NCI-H2107 treated with DMSO at 0.1 percent for 48 hours (cell line): ENCODE data around the gene NME7.

Experiments
- DNase-seq: peaks from one replicate; lab custom pipeline; 2025; ENCODE audit not compliant: unreplicated experiment; lab: John Stamatoyannopoulos, UW

NME7 gene

DNA sequence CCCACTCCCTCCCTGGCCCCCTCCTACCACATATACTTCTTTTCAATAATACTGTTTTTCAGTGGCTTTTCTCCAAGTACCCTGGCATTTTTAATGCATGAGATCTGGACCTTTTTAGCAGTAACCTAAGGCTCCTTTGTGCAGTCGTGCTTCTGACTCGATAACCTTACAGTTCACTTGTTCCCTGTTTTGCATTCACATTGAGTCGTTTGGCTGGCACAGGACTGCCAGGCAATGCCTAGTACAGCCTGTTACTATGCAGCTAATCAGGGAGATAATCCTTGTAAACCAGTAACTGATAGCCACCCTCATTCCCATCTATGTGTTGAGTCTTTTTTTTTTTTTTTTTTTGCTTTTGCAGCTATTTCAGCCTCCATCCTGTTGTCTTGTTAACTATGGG lies 257.4 kb downstream of the NME7 start:
- no peak for DNase-seq

DNA sequence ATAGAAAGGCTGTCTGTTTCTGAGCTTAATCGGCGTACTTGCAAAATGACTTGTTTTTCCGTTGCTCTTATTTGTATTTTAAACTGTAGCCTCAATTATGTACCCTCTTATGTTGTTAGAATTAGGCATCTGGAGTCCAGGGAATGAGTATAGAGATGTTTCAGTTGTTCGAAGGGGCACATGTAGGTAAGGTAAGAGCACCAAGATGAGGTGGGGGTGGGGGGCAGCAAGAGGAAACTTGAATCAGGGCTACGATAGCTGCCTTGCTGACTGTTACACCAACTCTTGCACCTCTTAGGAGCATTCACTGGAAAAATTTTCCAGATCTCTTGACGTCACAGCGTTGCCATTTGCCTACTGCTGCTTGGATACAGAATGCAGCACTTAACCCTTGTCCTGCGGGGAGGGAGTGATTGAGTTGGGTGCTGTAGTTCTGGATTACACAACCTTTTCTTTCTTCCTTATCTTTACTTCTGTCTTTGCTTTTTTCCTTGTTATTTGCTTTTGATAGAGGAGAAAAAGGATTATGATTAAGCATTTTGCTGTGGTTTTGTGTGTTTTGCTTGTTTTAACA lies 257.9 kb downstream of the NME7 start:
- peak; percentile 70 for DNase-seq

DNA sequence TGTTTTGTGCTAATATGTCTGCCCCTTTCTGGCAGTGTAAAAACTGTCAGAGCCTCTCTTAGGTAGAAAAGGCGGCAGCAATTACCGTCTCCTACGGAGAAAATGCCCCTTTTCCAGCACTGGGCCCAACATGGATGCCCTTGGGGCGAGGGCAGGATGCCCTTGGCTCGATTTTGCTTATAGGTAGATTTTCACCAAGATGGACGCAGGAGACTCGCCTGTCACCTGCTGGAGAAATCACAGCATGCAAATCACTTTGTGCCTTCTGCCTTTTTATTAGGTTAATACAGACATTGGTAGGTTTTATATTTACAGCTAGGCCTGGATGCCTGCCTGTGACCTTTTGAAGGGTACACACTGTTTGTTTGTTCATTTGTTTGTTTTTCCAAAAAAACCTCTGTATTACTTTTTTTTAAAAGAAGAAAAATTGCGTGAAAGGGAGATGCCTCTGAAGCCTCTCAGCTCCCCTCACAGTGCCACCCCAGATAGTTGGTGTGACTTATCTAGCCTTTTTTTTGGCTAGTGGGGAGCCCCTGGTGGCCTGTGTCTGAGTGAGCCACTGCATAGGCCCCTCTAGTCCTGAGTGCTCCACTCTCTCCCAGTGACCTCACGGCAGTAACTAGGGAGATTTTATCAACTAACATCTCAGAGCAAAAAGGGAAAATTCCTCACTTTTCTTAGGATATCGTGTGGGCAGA lies 258.6 kb downstream of the NME7 start:
- DNase-seq, result peak; percentile 67

DNA sequence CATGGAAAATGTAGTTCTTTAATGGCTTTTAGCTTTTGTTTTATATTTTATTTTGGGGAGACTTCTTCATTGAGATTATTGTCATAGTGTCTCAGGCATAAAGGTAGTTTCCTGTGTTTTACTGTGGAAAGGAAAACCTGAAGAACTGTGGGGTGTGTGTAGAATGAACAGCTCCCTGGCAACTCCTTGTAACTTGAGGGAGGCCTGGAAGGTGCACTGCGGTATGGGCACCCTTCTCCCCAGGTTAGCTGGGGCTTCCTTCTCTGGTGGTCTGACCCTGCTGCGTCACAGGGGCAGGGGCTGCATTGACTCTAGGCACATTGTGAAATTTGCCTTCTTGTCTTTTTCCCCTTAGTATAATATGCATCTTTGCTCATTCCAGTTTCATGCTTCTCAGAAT lies 259.4 kb downstream of the NME7 start:
- no peak for DNase-seq

DNA sequence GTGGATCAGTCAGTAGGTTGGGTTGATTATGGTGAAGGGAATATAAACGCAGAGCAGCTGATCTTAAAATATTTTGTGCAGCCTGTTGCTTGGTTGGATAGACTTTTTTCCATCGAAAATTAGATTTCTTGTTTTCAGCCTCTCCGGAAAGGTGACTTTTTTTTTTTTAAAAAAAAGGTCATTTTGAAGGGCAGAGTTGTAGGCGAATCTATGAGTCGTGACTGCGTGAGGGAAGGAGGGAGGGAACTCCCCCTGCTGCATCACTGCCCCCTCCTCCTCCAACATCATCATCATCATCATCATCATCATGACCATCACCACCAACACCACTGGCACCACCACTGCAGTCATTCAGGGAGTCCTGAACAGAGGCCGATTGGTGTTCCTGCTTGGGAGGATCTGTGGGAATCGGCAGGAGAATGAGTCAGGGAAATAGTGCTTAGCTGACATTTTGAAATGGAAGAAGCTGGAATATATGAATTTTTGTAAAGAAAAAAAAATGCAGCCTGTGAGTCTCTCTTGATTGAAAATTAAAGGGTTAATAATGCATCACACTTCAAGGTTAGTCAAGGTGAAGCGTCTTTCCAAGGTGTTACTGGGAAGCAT lies 259.9 kb downstream of the NME7 start:
- peak; percentile 36 for DNase-seq

DNA sequence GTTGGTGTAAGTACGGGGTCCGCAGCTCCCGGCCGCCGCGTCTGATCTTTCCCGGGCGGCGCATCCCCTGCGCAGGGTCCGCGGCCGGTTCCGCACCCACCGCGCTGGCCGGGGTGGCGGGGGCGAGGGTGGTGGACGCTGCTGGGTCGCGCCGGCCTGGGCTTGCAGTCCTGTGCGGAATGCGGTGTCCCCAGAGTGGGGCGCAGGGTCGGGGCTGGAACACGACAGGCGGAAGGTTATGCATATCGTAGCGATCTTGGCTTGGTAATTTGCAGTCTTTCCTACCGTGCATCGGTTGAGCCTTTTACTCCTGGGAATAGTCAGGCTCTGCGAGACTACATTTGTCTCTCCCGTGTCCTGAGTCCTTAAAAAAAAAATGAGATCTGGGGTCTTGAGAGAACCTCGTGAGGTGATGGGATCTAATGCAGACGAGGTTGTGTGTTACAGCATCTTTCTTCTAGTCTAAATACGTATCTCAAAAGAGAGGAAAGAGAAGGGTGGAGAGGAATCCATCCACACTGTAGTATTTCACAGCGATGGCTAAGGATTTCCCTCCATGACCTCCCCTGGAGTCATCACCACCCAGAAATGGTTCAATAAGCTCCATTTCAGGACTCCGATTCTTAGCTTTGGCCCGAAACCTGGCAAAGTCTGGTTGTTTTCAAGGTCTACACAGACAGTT lies 260.5 kb downstream of the NME7 start:
- no peak for DNase-seq

DNA sequence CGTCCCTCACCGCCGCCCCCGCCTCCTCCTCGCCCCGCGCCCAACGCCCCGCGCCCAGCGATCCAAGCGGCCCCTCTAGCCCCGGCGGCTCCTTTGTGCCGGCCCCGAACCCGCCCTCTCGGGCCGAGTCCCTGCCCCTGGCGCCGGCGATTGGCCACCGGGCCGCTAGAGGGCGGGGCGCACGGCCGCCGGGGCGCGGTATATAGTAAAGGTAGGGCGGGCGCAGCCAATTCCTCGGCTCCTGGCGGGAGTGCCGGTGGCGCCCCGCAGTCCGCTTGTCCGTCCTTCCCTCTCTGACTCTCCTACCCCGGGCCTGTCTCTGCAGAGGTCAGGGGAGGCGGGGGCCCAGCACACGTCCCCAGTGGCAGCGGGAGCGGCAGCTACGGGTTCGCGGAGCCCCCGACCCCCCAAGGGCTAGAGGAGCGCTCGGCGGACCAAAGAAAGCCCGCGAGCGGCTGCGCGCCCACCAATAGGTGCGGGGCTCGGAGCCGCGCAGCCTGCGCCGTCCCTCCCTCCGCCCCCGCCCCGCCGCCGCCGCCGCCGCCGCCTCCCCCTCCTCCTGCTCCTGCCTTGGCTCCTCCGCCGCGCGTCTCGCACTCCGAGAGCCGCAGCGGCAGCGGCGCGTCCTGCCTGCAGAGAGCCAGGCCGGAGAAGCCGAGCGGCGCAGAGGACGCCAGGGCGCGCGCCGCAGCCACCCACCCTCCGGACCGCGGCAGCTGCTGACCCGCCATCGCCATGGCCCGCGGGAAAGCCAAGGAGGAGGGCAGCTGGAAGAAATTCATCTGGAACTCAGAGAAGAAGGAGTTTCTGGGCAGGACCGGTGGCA lies 261.3 kb downstream of the NME7 start, which contains the start of gene ATP1B1:
Gene ATP1B1, plus strand, starts transcription at position 596 of the 826 bp plus-strand sequence. Its CDS starts 140 bp downstream, at position 736.
- DNase-seq, result peak; percentile 87

DNA sequence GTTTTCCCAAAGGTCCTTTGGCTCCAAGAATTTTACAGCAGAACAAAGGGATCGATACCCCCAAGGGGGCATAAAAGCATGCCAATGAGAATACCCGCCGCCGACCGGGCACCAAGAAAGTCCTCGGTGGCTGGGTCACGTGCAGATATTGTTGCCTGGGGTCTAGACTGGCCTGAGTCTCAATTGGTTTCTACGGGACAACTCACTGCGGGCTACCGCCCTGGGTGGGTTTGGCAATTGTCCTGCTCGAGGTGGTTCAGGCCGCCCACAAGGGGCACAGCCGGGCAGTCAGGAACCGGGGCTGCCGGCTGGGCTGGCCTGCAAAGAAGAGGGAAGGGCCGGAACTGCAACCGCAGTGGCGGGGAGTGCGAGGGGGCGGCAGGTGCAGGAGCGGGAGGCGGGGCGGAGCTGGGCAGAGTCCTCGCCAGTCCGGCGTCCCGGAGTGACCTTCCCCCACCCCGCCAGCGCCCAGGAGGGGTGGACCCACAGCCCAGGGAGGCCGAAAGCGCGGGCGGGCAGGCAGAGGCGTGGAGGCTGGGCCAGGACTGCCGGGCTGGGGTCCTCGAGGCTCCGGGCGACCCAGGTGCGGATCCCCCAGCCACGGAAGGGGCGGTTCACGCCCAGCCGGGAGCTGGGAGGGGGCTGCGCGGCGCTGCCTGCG lies 262.0 kb downstream of the NME7 start:
- peak; percentile 76 for DNase-seq

DNA sequence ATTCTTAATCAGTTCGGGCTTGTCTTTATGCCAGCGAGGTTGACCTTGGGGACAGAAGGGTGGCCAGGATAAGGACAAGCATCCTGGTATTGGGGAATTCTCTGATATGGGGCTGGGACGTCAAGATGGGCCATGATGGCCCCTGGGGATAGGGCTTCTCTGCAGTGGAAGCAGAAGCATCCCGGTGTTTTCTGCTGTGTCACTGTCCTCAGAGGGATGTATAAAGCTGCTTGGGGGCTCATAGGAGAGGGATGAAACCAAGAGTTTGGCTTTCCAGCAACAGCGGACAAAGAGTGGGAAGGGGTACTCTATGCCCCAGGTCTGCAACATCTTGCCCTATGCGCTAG lies 262.5 kb downstream of the NME7 start:
- DNase-seq, result no peak

DNA sequence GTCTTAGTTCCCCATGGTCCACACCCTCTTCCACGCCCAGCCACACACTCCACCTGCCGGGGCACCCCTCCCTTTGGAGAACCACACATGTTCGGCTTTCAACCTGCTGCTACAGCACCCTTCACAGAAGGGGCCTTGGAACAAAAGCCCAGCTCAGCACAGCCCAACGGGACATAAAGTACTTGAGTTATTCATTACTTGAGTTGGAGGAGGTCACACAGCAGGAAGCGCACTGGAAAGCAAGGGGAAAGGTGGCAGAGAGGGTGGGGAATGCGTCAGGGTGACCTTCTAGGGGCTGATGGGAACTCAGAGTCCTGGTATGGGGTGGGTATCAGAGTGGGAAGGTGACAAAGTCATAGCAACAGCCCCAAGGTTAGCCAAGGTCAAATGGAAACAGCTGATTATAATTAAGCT lies 264.1 kb downstream of the NME7 start:
- DNase-seq, result peak; percentile 89

DNA sequence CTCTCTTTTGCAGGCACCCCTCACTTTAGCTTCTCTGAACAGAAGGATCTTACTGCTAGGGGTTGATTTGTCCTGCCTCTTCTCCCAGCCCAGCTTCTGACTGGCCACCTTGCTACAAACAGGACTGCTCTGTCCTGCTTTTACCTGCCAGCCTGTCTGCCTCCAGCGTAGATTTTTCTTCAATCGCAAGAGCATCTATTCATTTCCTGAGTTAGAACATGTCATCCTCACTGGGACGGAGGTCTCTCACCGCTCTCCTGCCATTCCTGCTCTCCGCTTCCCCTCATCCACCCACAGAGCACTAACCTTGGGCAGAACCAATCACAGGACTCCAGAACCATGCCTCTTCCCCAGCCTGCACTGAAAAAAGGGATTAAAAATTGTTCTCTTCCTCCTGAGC lies 264.6 kb downstream of the NME7 start:
- DNase-seq, result peak; percentile 57

DNA sequence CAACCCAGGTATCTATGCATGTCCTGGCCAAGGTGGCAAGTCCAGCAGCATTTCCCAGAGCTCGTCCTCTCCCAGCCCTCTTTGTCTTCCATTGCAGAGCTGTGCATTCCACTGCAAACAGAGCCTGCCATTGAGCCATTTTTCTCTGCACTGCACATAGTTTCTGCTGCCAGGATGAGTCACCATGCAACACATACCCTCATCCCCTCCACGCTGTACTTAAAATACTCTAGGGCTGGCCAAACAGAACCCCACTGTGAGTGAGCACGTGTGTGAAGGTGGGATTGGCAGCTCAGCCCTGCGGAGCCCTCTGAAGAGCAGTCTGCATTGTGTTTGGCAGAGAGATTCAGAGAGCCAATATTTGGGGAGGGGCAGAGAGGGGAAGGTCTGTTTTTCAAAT lies 265.0 kb downstream of the NME7 start:
- DNase-seq, result peak; percentile 86

DNA sequence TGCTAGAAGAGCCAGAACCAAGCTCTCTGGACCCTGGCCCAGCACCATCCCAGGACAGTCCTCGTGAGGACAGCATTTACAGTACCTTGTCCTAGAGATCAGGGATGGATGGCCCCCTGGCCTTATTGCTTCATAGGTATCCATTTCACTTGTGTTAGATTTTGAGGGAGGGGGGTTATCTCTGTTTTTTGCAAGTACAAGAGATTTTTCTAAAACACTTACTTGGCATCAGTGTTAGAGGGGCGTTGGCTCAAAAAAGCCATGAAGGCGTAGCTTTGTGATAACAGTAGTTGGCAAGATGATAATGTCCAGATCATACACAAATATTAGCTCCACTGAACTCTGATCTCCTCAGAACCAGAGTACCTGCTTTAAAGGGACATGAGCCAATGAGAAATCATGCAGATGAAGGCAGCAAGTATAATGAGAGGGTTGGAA lies 266.9 kb downstream of the NME7 start:
- no peak for DNase-seq

DNA sequence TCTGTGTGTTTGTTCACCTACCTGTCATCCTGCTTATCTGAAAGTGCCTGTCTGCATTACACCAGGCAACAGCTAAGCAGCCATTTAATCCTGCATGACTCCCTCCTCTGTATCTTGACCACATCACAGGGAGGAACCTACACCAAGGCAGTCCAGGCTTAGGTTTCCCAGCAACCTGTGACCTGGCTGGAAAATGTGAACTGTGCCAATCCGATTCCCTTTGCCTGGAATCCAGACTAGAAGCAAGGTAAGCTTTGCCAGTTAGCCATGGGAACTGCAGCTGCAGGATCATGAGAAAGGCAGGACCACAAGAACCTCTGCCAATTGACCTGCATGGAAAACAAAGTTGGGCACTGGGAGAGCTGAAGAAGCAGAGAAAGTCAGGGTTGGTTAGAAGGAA lies 267.4 kb downstream of the NME7 start:
- DNase-seq, result no peak

DNA sequence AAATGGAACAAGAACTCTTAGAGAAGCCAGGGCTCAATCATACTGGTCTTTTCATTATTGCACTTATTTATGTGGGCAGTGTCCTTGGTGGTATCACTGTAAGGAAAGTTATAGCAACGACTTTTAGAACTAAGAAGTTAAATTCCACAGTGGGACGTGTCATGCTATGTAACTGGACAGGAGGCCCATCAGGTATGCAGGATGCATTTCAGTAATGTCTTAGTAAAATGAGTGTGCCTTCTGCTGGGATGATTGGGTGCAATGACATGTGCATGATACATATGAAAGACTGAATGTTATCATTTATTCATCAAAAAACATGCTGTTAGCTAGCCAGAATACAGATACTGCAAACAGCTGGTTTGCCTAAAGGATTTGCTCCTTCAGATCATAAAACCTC lies 268.0 kb downstream of the NME7 start:
- DNase-seq, result no peak

DNA sequence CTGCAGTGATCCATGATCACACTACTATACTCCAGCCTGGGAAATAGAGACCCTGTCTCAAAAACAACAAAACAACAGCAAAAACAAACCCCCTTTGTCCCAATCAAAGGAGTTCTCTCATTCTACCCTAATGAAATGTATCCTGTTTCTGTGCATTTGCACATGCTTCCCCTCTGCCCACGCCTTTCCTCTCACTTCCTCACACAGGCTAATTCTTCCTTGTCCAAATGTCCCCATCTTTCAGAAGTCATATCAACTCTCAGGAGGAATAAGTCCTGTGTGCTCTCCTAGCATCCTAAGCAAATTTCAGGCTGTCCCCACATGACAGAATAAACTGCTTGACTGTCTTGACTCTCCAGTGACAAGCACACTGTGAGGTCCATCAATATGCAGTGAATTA lies 269.2 kb downstream of the NME7 start:
- DNase-seq, result no peak

DNA sequence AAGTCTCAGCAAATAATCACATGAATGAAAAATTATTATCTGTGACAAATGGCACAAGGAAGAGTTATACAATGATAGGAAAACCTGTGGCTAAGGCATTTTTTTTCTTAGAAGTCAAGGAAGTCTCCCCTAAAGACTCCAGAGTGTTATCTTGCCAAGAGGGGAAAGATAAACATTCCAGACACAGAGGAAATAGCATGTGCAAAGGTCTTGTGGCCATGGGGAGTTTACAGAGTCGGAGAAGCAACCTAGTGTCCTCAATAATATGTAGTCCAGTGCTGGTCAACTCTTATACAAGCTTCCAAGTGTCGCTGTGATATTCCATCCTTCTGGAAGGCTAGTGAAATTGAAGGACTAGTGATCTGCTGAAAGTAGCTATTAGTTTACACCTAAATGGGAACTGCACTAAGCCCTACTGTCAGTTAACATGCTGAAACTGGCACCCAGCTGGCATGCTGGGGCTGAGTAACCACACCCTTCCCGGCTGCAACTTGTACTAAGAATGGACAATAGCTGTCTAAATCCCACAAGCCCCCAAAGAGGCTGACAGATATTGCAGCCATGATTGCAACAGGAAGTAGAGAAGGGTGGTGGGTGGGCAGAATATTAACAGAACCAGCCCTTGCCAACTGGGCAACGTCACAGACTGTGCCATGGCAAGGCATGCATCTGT lies 272.6 kb downstream of the NME7 start:
- DNase-seq, result no peak

DNA sequence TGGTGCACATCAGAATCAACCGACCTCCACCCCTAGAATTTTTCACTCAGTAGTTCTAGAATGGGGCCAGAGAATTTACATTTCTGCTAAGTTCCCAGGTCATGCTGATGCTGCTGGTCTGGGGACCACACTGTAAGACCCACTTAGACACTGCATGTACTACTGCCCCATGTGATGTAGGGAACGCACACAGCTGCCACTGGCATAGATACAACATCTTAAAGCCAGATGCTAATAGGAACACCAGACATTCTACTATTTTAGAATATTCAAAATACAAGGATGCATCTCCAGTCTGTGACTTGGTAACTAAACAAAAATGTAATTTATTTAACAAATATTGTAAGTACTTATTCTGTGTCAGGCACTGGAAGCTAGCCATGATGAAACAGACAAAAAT lies 275.2 kb downstream of the NME7 start:
- DNase-seq, result no peak

DNA sequence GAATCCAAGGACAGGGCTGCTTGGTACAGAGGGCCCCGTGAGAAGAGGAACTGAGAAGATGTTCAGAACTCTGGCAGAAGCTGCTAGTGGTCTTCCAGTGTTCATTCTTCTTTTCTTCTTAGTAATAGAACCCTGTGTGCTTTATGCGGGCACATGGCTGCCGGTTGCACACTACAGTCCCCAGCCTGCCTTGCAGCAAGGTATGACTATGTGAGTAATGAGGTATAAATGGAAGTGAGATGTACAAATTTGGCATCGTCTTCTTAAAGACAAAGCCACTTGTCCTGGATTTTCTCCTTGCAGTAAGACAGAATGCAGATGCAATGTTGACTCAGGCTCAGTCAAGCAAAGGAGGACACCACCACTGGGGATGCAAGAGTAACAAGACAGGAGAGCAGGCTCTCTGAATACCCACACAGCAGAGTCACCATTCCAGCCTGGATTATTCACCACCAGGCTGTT lies 276.1 kb downstream of the NME7 start:
- DNase-seq, result no peak

DNA sequence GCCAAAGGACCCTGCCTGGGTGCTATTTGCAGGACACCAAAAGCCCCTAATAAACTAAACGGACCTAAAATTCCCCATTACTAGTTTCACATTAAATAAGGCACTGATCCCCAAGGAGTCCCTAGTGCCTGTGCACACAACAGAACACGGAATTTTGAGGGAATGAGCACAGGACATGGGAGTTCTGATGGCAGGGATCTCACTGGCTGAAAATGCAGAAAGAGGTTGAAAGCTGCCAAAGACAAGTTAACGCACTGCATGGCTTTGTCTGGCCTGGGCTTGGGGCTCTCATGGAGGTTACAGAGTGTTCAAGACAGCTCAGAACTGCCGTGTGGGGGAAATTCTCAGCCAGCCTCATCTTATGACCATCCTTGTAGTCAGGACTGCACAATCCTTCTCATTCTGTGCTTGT lies 276.7 kb downstream of the NME7 start:
- DNase-seq, result no peak
